NCI-H187 (cell line): ENCODE results near the gene PGPEP1.
"Not testable (repeated sequence)": the region's sequence is repeated elsewhere in the genome, so short reads cannot be mapped to it uniquely, and the experiment has no call there.

Source experiments
- DNase-seq, 2 experiments: peaks; one replicate each; lab custom pipeline; 2025; lab: John Stamatoyannopoulos, UW

The PGPEP1 gene

GRCh38 chr19:18332917-18333530 is 7.4 kb upstream of the PGPEP1 start:
- no peak for DNase-seq

DNA sequence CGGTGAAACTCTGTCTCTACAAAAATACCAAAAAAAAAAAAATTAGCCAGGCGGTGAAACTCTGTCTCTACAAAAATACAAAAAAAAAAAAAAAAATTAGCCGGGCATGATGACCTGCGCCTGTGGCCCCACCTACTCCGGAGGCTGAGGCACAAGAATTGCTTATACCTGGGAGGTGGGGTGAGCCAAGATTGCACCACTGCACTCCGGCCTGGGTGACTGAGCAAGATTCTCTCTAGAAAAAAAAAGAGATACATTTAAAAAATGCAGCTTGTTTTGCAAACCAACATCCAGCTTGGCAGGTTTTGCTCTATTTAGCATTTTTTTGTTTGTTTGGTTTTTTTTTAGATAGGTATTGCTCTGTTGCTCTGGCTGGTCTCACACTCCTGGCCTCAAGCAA is 6.7 kb upstream of the PGPEP1 start:
- DNase-seq, result no peak

GRCh38 chr19:18336121-18336520 is 4.3 kb upstream of the PGPEP1 start:
- no peak for DNase-seq

DNA sequence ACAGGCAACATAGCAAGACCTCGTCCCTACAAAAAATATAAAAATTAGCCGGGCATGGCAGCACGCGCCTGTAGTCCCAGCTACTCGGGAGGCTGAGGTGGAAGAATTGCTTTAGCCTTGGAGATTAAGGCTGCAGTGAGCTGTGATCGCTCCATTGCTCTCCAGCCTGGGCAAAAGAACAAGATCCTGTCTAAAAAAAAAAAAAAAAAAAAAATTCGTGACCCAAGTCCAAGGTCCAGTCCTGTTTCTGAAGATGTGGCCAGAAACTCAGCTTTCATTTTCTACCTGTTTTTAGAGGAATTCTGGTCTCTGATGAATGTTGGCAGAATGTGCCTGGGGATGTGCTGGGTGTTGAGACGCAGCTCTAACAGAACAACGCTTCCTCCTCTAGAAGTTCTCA is 1.9 kb upstream of the PGPEP1 start:
- DNase-seq, result no peak

- DNase-seq, result no peak
These were observed 675 bp upstream of the PGPEP1 start for GRCh38 chr19:18339723-18340122.

DNA sequence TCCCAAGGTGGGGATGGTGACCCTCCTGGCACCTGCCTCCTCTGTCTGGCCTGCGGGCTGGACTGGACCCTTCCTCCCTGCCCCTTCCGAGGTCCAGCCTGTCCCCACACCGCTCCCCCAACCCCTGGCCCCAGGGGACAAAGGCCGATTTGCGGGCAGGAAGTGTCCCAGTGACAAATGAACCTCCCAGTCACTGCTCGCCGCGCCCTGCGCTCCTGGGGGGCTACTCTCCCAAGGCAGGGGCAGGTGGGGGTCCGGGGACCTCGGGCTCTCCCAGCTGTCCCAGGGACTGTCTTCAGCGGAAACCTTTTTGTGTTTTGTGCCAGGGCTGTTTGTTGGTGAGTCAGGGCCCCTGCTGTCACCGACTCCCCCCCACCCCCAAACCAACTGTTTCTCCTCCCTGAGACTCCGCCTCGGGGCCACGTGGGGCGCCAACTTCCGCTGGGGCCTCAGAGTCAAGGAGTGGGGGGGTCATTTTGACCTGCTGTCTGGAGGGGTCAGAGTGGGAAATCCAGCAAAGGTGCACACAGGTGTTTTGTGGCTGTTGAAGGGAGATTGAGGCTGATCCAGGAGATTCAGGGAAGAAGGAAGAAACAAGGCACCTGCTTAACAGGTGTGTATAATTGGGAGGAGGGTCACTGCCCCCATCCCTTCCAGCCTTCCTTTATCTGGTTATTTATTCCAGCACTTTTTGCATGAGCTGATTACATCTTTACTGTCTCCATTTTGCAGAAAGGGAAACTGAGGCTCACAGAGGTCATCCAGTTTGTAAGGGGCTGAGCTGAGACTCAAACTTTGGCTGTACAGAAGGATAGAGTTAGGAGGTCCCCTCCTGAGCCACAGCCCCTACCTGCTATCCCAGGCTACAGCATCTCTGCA is 831 bp downstream of the PGPEP1 start:
- no peak for DNase-seq

DNA sequence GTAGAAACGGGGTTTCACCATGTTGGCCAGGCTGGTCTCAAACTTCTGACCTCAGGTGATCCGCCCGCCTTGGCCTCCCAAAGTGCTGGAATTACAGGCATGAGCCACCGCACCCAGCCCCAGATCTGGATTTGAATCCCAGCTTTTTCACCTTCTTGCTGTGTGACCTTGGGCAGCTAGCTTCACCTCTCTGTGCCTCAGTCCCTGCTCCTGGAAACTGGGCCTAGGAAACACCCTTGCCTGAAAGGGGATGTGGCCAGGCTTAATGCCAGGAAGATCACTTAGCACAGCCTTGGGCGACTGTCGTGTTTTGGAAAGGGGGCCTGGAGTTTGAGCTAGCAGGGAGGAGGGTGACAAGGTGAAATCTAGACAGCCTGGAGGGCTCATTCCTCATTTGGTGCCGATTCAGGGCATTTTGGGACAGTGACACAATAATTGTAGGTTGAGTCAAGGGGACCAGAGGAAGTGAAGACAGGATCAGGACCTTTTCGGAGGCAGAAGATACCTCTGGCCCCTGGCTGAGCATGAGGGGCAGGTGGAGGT is 1.8 kb downstream of the PGPEP1 start:
- no peak for DNase-seq

- DNase-seq, result no peak
These were observed 4.2 kb downstream of the PGPEP1 start for GRCh38 chr19:18344582-18344950.

DNA sequence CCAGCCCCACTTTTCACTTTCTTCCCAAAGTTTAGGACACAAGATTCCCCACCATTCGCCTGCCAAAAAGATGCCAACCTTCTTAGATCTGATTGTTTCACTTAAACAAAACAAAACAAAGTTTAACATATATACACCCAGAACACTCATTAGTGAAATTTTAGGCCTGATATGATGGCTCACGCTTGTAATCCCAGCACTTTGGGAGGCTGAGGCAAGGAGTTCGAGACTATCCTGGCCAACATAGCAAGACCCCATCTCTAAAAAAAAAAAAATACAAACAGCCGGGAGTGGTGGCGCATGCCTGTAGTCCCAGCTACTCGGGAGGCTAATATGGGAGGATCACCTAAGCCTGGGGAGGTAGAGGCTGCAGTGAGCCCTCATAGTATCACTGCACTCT is 4.9 kb downstream of the PGPEP1 start:
- no peak for DNase-seq

DNA sequence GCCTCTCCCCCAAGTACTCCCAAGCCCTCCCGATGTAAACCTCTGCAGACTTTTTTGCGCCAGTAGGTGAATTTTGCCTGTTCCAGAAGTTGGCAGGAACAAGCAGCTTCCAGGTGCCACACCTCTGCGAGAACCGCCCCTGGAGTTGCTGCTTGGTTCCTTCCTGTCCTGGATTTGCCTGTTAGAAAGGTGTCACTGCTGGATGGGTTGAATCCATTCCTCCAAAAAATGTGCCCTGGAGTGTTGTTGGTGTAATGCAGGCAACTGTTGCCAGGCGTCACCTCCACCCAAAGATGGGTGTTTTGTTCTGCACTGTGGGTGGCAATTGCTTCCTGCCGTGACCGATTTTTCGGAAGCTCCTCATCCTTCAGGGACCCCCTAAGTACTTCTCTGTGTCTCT is 5.7 kb downstream of the PGPEP1 start:
- DNase-seq, result no peak

DNA sequence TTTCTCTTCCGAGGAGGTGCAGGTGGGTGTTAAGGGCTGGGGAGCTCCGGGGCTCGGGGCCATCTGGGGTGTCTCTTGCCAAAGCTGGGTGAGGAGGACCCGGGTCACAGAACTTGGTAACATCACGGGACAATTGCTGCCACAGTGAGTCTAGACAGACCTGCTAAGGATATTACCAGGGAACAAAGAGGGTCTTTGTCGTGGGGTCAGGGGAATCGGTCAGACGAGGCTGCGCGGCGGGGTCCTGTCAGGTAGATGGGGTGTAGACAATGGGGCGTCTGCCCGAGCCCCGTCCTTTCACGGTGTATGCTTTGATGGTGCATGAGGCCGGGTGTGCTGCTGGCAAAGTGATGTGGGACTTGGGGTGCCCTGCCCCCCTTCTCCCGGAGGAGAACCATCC is 7.8 kb downstream of the PGPEP1 start:
- DNase-seq, result no peak

DNA sequence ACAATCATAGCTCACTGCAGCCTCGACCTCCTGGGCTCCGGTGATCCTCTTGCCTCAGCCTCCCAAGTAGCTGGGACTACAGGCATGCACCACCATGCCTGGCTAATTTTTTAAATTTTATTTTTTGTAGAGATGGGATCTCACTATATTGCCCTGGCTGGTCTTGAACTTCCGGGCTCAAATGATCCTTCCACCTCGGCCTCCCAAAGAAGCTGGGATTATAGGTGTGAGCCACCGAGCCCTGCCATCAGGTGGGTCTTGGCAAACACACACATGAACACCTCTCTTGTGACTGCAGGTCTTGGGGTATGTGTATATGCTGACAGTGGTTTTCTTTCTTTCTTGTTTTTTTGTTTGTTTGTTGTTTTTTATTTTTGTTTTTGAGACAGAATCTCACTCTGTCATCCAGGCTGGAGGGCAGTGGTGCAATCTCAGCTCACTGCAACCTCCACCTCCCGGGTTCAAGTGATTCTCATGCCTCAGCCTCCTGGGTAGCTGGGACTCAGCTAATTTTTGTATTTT is 8.5 kb downstream of the PGPEP1 start:
- not testable (repeated sequence) for DNase-seq

DNA sequence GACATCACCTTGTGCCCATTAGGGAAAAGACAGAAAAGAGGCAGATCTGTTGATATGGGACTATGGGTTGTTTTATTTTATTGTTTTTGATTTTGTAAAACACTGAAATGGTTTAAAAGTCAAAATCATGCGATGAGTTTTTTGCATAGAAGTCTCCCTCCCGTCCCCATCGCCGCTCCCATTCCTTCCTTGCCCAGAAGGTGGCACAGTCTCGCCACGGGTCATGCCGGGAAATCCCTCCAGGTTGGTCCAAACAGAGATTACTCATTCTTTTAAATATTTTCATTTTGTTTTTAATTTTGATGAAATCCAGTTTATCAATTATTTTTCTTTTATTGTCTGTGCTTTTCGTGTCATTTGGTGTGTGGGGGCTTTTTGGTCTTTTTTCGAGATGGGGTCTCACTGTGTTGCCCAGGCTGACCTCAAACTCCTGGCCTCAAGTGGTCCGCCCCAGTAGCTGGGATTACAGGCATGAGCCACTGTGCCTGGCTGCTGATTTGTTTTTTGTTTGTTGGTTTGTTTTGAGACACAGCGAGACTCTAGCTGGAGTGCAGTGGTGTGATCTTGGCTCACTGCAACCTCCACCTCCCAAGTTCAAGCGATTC is 9.2 kb downstream of the PGPEP1 start:
- DNase-seq, result no peak

DNA sequence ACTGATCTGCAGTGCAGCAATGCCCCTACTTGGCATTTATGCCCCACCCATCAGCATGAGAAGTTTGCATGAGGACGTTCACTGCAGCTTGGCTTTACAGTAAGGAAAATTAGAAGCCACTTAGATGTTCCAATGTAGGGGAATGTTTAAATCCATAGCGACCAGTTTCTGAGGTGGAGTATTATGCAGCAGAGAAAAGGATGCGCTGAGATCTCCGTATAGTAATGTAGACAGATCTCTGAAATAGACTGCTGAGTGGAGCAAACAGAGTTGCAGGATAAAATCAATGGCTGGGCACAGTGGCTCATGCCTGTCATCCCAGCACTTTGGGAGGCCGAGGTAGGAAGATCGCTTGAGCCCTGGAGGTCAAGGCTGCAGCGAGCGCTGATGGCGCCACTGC is 10.1 kb downstream of the PGPEP1 start:
- no peak for DNase-seq

GRCh38 chr19:18351544-18351943 is 11.1 kb downstream of the PGPEP1 start:
- no peak for DNase-seq

- DNase-seq, result no peak
These were observed 13.1 kb downstream of the PGPEP1 start for GRCh38 chr19:18353378-18354005.

- not testable (repeated sequence) for DNase-seq
These were observed 14.3 kb downstream of the PGPEP1 start for GRCh38 chr19:18354743-18355142.

DNA sequence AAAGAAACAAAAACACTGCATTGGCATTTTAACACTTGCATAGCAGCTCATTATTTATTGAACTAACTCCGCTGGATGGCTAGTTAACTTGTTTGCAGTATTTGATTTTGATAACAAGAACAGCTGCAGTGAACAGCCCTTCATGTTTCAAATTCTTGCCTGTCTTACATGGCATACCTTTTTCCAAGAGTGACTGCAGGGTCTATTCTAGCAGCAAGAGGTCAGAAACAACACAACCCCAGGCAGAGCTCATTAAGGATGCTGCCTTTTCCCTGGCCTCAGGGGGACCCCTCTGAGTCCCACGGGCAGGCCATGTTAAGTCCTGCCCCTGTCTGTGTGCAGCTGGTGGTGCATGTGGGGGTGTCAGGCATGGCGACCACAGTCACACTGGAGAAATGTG is 16.6 kb downstream of the PGPEP1 start:
- DNase-seq, result no peak

DNA sequence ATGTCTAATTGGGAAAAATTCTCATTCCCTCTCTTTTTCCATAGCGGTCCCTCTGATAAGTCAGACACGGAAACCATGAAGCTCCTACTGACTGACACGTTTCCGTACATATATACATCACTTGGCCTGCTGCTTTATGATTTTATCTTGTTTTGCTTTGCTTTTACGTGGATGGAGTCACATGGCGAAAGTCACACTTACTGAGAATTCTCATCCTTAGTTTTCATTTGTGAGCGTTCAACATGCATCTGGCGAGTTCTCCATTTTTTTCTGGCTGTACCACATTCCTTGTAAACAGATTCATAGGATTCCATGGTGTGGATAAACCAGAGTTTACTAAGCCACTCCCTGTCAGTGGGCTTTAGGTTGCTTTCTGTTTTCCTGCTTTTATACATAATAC is 21.2 kb downstream of the PGPEP1 start:
- no peak for DNase-seq

DNA sequence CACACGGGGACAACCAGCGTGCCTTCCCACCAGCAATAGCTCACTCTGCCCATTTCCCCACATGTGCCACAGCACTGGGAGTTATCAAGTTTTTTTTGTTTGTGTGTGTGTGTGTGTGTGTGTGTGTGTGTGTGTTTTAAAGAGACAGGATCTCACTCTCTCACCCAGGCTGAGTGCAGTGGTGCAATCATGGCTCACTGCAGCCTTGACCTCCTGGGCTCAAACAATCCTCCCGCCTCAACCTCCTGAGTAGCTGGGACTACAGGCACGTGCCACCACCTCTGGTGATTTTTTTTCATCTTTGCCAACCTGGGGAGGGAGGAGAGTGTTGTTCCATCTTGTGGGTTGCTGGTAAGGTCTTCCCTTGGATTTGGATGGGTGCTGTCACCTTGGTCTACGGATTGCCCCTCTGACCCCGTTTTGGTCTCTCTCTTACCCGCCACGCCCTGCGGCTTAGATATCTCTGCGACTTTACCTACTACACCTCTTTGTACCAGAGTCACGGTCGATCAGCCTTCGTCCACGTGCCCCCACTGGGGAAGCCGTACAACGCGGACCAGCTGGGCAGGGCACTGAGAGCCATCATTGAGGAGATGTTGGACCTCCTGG is 22.6 kb downstream of the PGPEP1 start:
- DNase-seq, result no peak

DNA sequence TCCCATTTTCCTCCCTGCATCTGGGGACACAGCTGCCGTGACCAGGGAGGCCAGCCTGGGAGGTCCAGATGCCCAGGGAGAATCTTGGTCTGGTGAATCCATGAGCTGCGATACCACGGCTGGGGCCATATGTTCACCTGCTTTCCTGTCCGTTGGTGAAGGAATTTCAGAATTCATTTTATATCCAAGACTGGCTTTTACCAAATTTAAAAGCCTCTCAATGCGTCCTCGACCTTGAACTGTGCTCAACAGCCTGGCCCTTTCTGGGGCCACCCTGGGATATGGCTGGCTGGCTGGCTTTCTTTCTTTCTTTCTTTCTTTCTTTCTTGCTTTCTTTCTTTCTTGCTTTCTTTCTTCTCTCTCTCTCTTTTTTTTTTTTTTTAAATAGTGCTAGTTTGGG is 23.4 kb downstream of the PGPEP1 start:
- DNase-seq, result no peak

- DNase-seq, result not testable (repeated sequence)
These were observed 24.0 kb downstream of the PGPEP1 start for GRCh38 chr19:18364277-18364825.
